IMR-90 (cell line): ENCODE data around the gene FAM240A.

ENCODE experiments used
- MXI1 ChIP-seq: IDR thresholded peaks from 2 replicates; pipeline ENCODE4 v1.6.1; 2012; ENCODE audit warnings: low read depth, mild to moderate bottlenecking, low read length, moderate library complexity, borderline replicate concordance
- POLR2A ChIP-seq: IDR thresholded peaks from 2 replicates; pipeline ENCODE4 v1.6.1; 2012; ENCODE audit warnings: mild to moderate bottlenecking, low read depth, low read length
- SMC3 ChIP-seq: fragments of 150-350 bp; IDR thresholded peaks from 2 replicates; pipeline ENCODE4 v1.6.1; 2016; ENCODE audit warnings: low read depth, mild to moderate bottlenecking, antibody characterized with exemption, low read length, moderate library complexity
- TF ChIP-seq, protein P1 (sequence below): conservative IDR thresholded peaks from 2 replicates; pipeline ENCODE4 v1.5.1; 2012; ENCODE audit warnings: mild to moderate bottlenecking, low read depth, low read length, improper control_type of control experiment

GRCh38 chr3:46607603-46608028 lies 4.7 kb upstream of the FAM240A start:
- TF ChIP-seq, protein P1, sequence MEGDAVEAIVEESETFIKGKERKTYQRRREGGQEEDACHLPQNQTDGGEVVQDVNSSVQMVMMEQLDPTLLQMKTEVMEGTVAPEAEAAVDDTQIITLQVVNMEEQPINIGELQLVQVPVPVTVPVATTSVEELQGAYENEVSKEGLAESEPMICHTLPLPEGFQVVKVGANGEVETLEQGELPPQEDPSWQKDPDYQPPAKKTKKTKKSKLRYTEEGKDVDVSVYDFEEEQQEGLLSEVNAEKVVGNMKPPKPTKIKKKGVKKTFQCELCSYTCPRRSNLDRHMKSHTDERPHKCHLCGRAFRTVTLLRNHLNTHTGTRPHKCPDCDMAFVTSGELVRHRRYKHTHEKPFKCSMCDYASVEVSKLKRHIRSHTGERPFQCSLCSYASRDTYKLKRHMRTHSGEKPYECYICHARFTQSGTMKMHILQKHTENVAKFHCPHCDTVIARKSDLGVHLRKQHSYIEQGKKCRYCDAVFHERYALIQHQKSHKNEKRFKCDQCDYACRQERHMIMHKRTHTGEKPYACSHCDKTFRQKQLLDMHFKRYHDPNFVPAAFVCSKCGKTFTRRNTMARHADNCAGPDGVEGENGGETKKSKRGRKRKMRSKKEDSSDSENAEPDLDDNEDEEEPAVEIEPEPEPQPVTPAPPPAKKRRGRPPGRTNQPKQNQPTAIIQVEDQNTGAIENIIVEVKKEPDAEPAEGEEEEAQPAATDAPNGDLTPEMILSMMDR, result no peak
- TF ChIP-seq SMC3, result no peak
- no peak for TF ChIP-seq POLR2A
- no peak for TF ChIP-seq MXI1
